Uterus (tissue), 2 donors: Measurements from ENCODE around the gene SHROOM3.

Experiments
- CTCF ChIP-seq, 4 experiments: fragments of 200-600 bp in 2 of 4; fragments of 450-650 bp in 2 of 4; sonication (generic) in 2 of 4; IDR thresholded peaks; one replicate each; pipeline ENCODE4 v1.5.1; 2016 to 2019; ENCODE audit warnings: antibody characterized with exemption in 4 of 4, mild to moderate bottlenecking in 2 of 4, moderate library complexity in 1 of 4
- POLR2A ChIP-seq, 2 donors: fragments of 450-650 bp; IDR thresholded peaks; one replicate each; pipeline ENCODE4 v1.6.1; 2016; ENCODE audit warnings: antibody characterized with exemption in 2 of 2, mild to moderate bottlenecking in 1 of 2, moderate library complexity in 1 of 2

DNA sequence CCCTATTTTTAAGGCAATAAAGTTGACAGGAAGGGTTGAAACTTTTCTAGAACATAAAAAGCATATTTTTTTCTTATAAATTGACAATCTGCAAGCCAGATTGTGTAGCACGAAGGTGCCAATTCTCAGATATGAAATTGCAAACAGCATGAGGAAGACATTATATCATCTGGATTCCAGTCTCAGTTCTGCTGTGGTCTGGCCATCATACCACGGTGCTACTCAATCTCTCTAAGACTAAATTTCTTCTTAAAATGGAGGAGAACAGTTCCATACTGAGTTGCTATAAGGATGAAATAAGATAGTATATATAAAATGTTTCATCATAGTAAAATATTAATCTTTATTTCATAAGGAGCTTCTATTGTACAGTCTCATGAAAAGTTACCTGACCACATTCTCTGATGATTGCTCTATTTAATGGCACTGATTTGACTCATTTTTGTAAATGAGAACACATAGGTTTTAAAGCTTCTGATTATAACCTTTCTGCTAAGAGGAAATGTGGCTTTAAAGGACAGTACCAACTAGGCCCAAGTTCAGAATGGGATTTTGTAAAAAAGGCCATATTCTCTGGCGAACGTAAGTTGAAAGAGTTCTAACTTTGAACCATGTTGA is 127.9 kb downstream of the SHROOM3 start:
- TF ChIP-seq POLR2A (IDR thresholded peaks at IDR 0.05) (no peak), CTCF (IDR thresholded peaks at IDR 0.05) (no peak)
